Osteoblast (primary cell): ENCODE data around the gene PARD3B. TPM values are rescaled to one million over a fixed set of nuclear protein-coding genes. Genes with fewer than 3 reads are reported as not detected.

Experiments used
- DNase-seq: peaks from one replicate; pipeline ENCODE4 v3.0.0; 2011; ENCODE audit warnings: low spot score, mixed read lengths; ENCODE audit not compliant: insufficient read length; ENCODE audit errors: missing footprints
- H2AFZ ChIP-seq: 2 replicates; pipeline ENCODE4 v1.6.0; 2011; ENCODE audit warnings: mild to moderate bottlenecking, low read length
- H3K27ac ChIP-seq: 2 replicates; pipeline ENCODE4 v1.5.1; 2011; ENCODE audit warnings: mild to moderate bottlenecking, low read depth, low read length, moderate library complexity
- H3K27me3 ChIP-seq: 2 replicates; pipeline ENCODE4 v1.6.0; 2012; ENCODE audit warnings: mild to moderate bottlenecking, control low read depth, inconsistent platforms, low read length, moderate library complexity; ENCODE audit not compliant: insufficient read depth
- H3K36me3 ChIP-seq: 2 replicates; pipeline ENCODE4 v1.5.1; 2011; ENCODE audit warnings: mild to moderate bottlenecking, low read length, control low read depth, moderate library complexity; ENCODE audit not compliant: insufficient read depth
- H3K4me1 ChIP-seq: 2 replicates; pipeline ENCODE4 v1.5.1; 2011; ENCODE audit warnings: mild to moderate bottlenecking, low read length, control low read depth, moderate library complexity; ENCODE audit not compliant: insufficient read depth
- H3K4me2 ChIP-seq: 2 replicates; pipeline ENCODE4 v1.6.0; 2011; ENCODE audit warnings: mild to moderate bottlenecking, low read length; ENCODE audit not compliant: insufficient read depth
- H3K4me3 ChIP-seq: fragments of 200-600 bp; sonication (generic); 3 replicates; pipeline ENCODE4 v1.5.1; 2012; ENCODE audit warnings: mild to moderate bottlenecking, low read length, inconsistent platforms; ENCODE audit not compliant: insufficient read depth
- H3K79me2 ChIP-seq: 2 replicates; pipeline ENCODE4 v1.6.0; 2012; ENCODE audit warnings: mild to moderate bottlenecking, low read length, control low read depth, inconsistent platforms; ENCODE audit not compliant: insufficient read depth
- H3K9me3 ChIP-seq: 2 replicates; pipeline ENCODE4 v1.5.1; 2011; ENCODE audit warnings: low read depth, low read length, control low read depth
- H4K20me1 ChIP-seq: 2 replicates; pipeline ENCODE4 v1.6.0; 2012; ENCODE audit warnings: mild to moderate bottlenecking, low read length, control low read depth; ENCODE audit not compliant: insufficient read depth
- CTCF ChIP-seq: IDR thresholded peaks from 2 replicates; pipeline ENCODE4 v1.5.1; 2011; ENCODE audit warnings: mild to moderate bottlenecking, low read depth, low read length, moderate library complexity; ENCODE audit errors: extremely low read depth
- total RNA-seq: library from RNA; depleted of rRNA; stranded (reverse); fragments of >200 nt; gene quantifications from 2 replicates; pipeline ENCODE4 v1.2.3, GENCODE V29; 2012

The PARD3B gene
- total RNA-seq, 1 donor = 22.4 TPM

GRCh38 chr2:205130111-205130829 is 585.0 kb downstream of the PARD3B start:
- no peak for DNase-seq
- TF ChIP-seq CTCF = no peak
- no peaks in the 10 kb centered on the region for H3K36me3 ChIP-seq
- no peak overlapping the region for H3K27ac ChIP-seq
- H3K4me2 ChIP-seq = no peak overlapping the region
- no peaks in the 10 kb centered on the region for H3K27me3 ChIP-seq
- no peak overlapping the region for H3K4me3 ChIP-seq
- H4K20me1 ChIP-seq = no peaks in the 10 kb centered on the region
- H3K79me2 ChIP-seq = no peaks in the 10 kb centered on the region
- H3K4me1 ChIP-seq = no peaks in the 10 kb centered on the region
- H3K9me3 ChIP-seq = no peaks in the 10 kb centered on the region
- H2AFZ ChIP-seq = no peak overlapping the region

- H3K4me3 ChIP-seq = no peak overlapping the region
- no peaks in the 10 kb centered on the region for H3K9me3 ChIP-seq
- H3K27me3 ChIP-seq = no peaks in the 10 kb centered on the region
- H3K27ac ChIP-seq = no peak overlapping the region
- H3K36me3 ChIP-seq = no peaks in the 10 kb centered on the region
- H3K4me2 ChIP-seq = no peak overlapping the region
- TF ChIP-seq CTCF = no peak
- DNase-seq = no peak
- H3K4me1 ChIP-seq = no peaks in the 10 kb centered on the region
- H2AFZ ChIP-seq = no peak overlapping the region
- H4K20me1 ChIP-seq = no peaks in the 10 kb centered on the region
- H3K79me2 ChIP-seq = no peaks in the 10 kb centered on the region
Observed at GRCh38 chr2:205133544-205133943, 588.3 kb downstream of the PARD3B start.

- Histone ChIP-seq H3K79me2 (no peaks in the 10 kb centered on the region), H3K9me3 (no peaks in the 10 kb centered on the region)
- no peak for TF ChIP-seq CTCF
Observed at GRCh38 chr2:205138735-205139134, 593.5 kb downstream of the PARD3B start.

GRCh38 chr2:205139822-205140463 is 594.7 kb downstream of the PARD3B start:
- peak; percentile 39 for DNase-seq
- no peaks in the 10 kb centered on the region for H3K79me2 ChIP-seq
- no peak for TF ChIP-seq CTCF
- H3K4me1 ChIP-seq = no peaks in the 10 kb centered on the region
- no peaks in the 10 kb centered on the region for H4K20me1 ChIP-seq
- H3K27ac ChIP-seq = no peak overlapping the region
- no peaks in the 10 kb centered on the region for H3K36me3 ChIP-seq
- no peaks in the 10 kb centered on the region for H3K27me3 ChIP-seq
- H2AFZ ChIP-seq = no peak overlapping the region
- H3K4me3 ChIP-seq = no peak overlapping the region
- no peaks in the 10 kb centered on the region for H3K9me3 ChIP-seq
- H3K4me2 ChIP-seq = no peak overlapping the region

More at GRCh38 chr2:205138735-205139134, 593.5 kb downstream of the PARD3B start:
- Histone ChIP-seq H3K4me3 (no peak overlapping the region), H2AFZ (no peak overlapping the region), H3K4me2 (no peak overlapping the region), H3K27ac (no peak overlapping the region), H4K20me1 (no peaks in the 10 kb centered on the region), H3K27me3 (no peaks in the 10 kb centered on the region), H3K36me3 (no peaks in the 10 kb centered on the region), H3K4me1 (no peaks in the 10 kb centered on the region)
- no peak for DNase-seq
